Suppressor macrophage treated with lipopolysaccharide for 1 hour (primary cell): ENCODE measurements around the gene SHROOM2.

Source experiments
- DNase-seq, 3 donors: peaks; one replicate each; pipeline ENCODE4 v3.0.0-alpha.2; 2020 to 2022

Gene SHROOM2

GRCh38 chrX:9867753-9868152, 81.5 kb downstream of the SHROOM2 start:
- DNase-seq = peak in 1 of 3 donors; percentile 24

GRCh38 chrX:9871701-9872268, 85.6 kb downstream of the SHROOM2 start:
- DNase-seq = no peak

GRCh38 chrX:9873360-9873759, 87.1 kb downstream of the SHROOM2 start:
- no peak for DNase-seq

GRCh38 chrX:9873952-9874351, 87.7 kb downstream of the SHROOM2 start:
- peak; percentile 51 to 64 (median 51) for DNase-seq

- no peak for DNase-seq
Observed at GRCh38 chrX:9874483-9874882, 88.3 kb downstream of the SHROOM2 start.

GRCh38 chrX:9875801-9876200, 89.6 kb downstream of the SHROOM2 start:
- DNase-seq = no peak

GRCh38 chrX:9876201-9876600, 90.0 kb downstream of the SHROOM2 start:
- no peak for DNase-seq

- no peak for DNase-seq
Observed at GRCh38 chrX:9878146-9878820, 92.1 kb downstream of the SHROOM2 start.

- no peak for DNase-seq
Observed at GRCh38 chrX:9880237-9880636, 94.0 kb downstream of the SHROOM2 start.

- no peak for DNase-seq
Observed at GRCh38 chrX:9880870-9881269, 94.6 kb downstream of the SHROOM2 start.

- peak in 2 of 3 donors; percentile 8 to 26 for DNase-seq
Observed at GRCh38 chrX:9882669-9883446, 96.6 kb downstream of the SHROOM2 start.

- DNase-seq = no peak
Observed at GRCh38 chrX:9884031-9884779, 98.0 kb downstream of the SHROOM2 start.

GRCh38 chrX:9885150-9885549, 98.9 kb downstream of the SHROOM2 start:
- DNase-seq = peak; percentile 66 to 79 (median 73)

GRCh38 chrX:9887659-9888297, 101.5 kb downstream of the SHROOM2 start:
- DNase-seq = no peak

- no peak for DNase-seq
Observed at GRCh38 chrX:9888953-9889470, 102.8 kb downstream of the SHROOM2 start.

GRCh38 chrX:9890681-9891091, 104.5 kb downstream of the SHROOM2 start:
- DNase-seq = no peak

GRCh38 chrX:9895225-9895912, 109.1 kb downstream of the SHROOM2 start:
- no peak for DNase-seq

GRCh38 chrX:9897761-9898161, 111.5 kb downstream of the SHROOM2 start:
- DNase-seq = no peak

- DNase-seq = no peak
Observed at GRCh38 chrX:9899640-9900111, 113.4 kb downstream of the SHROOM2 start.

- DNase-seq = peak in 1 of 3 donors; percentile 30
Observed at GRCh38 chrX:9902656-9903055, 116.4 kb downstream of the SHROOM2 start.

- no peak for DNase-seq
Observed at GRCh38 chrX:9903146-9903545, 116.9 kb downstream of the SHROOM2 start.

- DNase-seq = peak in 1 of 3 donors; percentile 14
Observed at GRCh38 chrX:9905288-9905687, 119.1 kb downstream of the SHROOM2 start.
